HG03159 (cell line): ENCODE data around the gene NOD1.
"Not testable (repeated sequence)": the region's sequence is repeated elsewhere in the genome, so short reads cannot be mapped to it uniquely, and the experiment has no call there.

Experiments used
- ATAC-seq: cut with Tn5 transposase; IDR thresholded peaks from one replicate; pipeline ENCODE4 v1.9.1; 2021; ENCODE audit warnings: mild to moderate bottlenecking, moderate library complexity; ENCODE audit not compliant: unreplicated experiment

NOD1 gene, protein sequence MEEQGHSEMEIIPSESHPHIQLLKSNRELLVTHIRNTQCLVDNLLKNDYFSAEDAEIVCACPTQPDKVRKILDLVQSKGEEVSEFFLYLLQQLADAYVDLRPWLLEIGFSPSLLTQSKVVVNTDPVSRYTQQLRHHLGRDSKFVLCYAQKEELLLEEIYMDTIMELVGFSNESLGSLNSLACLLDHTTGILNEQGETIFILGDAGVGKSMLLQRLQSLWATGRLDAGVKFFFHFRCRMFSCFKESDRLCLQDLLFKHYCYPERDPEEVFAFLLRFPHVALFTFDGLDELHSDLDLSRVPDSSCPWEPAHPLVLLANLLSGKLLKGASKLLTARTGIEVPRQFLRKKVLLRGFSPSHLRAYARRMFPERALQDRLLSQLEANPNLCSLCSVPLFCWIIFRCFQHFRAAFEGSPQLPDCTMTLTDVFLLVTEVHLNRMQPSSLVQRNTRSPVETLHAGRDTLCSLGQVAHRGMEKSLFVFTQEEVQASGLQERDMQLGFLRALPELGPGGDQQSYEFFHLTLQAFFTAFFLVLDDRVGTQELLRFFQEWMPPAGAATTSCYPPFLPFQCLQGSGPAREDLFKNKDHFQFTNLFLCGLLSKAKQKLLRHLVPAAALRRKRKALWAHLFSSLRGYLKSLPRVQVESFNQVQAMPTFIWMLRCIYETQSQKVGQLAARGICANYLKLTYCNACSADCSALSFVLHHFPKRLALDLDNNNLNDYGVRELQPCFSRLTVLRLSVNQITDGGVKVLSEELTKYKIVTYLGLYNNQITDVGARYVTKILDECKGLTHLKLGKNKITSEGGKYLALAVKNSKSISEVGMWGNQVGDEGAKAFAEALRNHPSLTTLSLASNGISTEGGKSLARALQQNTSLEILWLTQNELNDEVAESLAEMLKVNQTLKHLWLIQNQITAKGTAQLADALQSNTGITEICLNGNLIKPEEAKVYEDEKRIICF

DNA sequence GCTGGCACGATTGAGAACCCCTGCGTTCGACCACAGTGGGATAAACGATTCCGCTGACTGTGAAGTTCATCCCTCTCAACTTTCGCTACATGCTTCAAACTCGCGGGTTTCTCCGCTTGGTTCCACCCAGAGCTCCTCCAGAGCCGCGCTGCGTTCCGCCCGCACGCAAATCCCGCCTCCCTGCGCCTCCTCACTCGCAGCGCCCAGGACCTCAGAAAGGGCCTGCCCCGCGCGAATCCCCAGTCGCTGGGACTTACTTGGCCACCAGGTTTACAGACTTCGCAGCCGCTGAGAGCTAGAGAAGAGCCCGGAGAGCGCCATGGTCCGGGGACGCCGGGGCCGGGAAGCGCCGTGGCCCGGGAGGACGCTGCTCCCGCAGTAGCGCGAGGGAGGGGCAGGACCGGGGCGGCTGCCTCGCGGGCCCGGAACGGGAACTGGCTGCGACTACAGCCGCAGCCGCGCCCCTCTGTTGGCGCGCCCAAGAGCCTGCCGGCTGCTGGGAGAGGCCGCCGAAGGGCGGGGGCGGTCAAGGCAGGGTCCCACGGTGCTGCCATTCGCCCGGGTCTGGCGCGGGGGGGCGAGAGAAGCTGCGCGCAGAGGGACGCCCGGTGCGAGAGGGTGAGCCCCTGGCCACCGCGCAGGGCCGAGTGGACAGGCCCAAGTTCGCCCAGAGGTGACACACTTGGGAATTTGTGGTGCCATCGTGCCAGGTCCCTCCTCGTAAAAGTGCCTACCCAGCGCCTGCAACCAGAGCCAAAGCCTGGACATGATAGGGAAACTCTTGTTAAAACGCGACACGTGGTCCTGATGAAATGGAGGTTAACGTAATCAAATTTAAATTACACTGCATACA lies at the start of gene NOD1:
TSS of gene NOD1 (minus strand) at position 436 of the 853 bp plus-strand sequence. CDS start 21,863 bp downstream, outside the sequence.
- peak; percentile 84 for ATAC-seq

DNA sequence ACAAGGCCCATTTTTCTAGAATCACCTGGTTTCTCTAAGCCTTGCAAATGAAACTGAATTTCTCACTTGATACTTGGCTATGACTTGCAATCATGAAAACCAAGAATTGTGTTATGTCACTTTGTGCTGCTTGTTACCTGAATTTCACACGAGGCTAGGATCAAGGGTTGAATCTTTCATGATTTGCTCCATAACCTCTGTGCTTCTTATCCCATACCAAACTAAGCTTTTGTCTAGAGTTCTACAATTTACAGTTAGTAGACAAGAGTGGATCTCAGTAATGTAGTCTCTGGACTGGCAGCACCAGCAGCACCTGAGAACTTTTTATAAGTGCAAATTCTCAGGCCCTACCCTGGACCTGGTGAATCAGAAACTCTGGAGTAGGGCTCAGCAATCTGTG lies 48.7 kb upstream of the NOD1 start:
- ATAC-seq: not testable (repeated sequence)

DNA sequence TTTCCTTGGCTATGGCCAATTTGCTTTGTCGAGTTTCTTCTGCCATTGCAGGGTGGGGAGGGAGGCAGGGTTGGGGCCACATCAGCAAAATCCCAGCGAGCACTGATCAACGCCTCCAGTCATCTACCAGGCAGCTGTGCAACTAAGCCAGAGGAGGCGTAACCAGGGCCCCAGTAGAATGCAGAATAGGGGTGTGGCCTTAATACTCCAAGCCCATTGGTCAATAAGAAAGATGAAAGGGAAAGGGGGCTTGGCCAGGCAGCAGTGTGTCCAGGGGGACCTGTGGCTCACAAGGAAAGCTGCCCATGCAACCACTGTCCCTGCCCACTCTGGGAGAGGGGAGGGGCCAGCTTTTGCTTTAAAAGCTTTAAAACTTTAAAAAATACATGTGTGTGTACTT lies 47.6 kb upstream of the NOD1 start:
- ATAC-seq: no peak

DNA sequence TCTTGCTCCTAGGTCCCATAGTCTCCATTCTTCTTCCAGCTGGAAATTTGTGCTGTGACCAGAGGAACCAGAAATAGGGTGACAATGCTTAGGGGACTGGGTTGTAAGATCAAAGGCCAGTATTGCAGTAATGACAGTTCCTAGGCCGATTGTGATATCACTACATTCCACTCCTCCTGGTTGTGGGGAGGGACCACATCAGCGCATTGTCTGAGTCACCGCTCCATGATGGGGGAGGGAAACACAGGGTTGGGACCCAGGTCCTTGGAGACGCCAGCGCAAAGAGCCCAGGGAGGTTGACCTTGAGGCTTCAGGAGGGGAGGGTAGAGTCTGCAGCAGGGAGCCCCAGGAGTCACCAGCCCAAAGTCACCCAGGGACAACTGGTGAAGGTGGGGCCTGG lies 46.8 kb upstream of the NOD1 start:
- no peak for ATAC-seq

DNA sequence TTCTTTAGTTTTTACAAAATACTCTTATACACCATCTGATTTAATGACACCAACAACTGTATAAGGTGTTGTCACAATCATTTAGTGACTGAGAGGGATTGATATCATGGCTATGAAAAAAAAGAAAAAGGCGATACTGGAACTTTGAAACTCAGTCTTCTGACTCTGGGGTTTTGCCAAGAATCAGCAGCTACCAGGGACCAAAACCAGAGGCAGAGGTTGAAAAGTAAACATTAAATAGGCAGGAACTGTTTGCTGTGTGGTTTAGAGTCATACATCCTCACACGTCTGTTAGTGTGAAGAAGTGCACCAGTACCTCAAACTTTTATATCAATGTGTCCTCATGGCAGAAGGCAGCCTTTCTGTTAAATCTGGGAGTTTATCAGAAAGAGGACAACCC lies 46.0 kb upstream of the NOD1 start:
- ATAC-seq: no peak

DNA sequence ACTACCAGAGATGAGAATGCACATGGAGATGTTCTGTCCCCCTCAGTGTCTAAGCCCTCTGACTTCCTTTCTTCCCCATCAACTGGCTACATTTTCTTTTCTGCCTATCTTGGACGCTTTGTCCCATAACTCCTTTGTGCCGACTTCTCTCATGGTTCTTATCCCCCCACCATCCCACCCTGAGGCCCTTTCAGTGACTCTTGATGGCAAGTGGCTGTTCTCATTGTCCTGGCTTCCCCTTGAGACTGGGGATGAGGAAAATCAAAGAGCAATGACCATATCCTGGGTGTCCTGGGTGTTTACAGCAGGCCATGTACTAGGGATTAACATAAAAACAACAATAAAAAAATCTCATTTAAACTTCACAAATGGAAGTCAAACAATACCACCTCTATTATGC lies 44.9 kb upstream of the NOD1 start:
- no peak for ATAC-seq

DNA sequence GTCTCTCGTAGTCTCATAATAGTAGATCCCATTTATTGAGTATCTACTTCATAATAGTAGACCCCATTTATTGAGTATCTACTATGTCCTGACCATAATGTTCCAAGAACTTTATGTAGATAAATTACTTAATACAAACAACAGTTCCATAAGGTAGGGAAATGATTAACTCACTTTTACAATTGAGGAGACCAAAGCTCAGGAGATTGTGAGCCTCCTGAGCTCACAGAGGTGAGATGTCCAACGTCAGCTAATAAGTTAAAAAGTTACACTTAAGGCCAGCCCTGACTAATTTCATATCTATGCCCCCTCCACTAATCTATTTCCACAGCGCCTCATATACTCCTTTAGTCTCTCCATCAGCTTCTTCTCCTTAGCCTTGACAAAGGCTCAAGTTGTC lies 43.6 kb upstream of the NOD1 start:
- ATAC-seq: no peak

DNA sequence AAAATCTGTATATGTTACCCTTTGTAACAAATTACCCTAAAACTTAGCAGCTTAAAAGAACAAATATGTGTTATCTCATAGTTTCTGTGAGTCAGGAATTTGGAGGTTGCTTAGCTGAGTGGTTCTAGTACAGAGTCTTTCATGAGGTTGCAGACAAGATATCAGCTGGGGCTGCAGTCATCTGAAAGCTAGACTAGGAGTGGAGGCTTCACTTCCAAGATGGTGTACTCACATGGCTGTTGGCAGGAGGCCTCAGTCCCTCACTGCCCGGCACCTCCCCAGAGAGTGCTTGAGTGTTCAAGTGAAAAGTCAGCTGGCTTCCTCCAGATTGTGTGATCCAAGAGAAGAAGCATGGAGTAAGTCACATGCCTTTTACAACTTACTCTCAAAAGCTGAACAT lies 42.9 kb upstream of the NOD1 start:
- no peak for ATAC-seq

DNA sequence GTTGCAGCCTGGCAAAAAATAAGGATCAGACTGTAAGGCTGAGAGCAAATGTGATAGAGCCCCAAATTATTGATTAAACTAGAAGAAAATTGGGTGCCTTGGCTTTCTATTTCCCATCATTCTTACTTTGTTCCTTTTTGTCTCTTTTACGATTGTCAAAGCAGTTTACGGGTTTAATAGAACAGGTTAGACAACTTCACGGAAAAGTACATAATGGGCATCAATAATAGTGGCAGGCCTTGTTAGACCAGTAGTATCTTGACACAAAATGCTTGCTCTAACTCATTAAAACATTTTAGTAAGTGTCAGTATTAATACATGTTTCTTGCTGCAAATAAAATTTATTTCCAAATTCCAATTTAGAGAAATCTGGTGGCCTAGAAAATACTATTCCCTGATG lies 40.5 kb upstream of the NOD1 start:
- no peak for ATAC-seq

DNA sequence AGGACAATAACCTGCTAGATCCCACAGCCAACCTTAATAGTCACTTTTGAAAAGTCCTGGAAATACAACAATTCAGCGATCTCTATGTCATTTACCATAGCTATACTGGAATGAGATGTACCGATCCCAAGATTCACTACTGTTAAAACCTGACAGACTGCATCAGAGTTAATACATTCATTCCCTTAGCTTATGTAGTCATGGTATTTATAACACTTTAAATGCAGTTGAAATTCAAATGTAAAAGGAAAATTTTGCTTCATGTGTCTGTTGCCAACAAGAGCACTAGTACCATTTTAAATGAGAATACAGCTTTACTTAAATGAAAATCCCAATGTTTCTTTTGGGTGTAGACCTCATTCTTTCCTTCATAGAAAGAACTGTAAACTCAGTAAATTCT lies 37.2 kb upstream of the NOD1 start:
- no peak for ATAC-seq

DNA sequence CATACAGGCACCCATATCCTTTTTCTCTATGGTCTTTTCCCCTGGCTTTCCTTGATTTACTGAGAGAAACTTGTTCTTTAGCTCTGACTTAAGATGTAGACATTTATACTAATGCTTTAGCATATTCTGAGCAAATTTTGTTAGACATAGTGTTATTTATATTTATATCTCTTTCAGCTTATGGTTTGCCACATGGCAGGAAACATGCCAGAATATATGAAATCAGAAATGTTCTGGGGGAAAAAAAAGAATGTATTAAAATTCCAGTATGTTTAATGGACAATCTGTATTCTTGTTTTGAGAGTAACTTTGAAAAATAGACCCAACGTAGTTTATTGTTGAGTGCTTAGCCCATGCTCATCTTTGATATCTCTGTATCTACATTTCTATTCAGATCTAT lies 36.2 kb upstream of the NOD1 start:
- no peak for ATAC-seq

DNA sequence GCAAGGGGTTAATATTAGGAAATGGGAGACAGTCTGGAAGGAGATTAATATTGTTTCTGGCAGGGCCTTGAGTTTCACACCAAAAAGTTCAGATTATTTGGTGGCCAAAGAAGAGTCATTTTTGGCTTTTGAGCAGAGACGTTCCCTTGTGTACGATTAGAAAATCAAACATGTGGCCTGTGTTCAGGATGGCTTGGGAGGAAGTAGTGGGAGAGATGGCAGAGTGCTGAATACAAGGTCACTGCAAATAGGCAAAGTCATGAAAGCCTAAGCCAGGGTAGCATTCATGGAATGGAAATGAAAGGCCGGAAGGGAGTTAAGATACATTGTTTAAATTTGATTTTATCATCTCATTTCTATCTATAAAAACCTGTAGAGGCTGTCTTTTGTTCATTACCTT lies 35.6 kb upstream of the NOD1 start:
- no peak for ATAC-seq

DNA sequence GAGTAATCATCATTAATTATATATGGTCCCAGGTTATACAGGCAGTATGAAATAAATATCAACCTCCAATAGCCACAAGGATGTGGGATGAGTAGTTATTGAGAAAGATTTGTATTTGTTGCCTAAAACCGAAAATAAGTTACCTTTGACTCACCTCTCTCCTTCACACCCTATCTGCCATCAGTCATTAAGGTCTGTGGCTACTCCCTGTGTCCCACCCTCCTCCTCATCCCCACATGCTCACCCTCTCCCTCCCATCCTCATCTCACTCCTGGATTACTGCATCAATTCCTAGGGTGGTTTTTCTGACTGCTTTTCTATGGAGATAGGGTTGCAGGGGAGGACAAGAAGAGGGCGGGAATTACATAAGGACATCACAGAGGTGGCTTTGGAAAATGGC lies 35.2 kb upstream of the NOD1 start:
- ATAC-seq: no peak

DNA sequence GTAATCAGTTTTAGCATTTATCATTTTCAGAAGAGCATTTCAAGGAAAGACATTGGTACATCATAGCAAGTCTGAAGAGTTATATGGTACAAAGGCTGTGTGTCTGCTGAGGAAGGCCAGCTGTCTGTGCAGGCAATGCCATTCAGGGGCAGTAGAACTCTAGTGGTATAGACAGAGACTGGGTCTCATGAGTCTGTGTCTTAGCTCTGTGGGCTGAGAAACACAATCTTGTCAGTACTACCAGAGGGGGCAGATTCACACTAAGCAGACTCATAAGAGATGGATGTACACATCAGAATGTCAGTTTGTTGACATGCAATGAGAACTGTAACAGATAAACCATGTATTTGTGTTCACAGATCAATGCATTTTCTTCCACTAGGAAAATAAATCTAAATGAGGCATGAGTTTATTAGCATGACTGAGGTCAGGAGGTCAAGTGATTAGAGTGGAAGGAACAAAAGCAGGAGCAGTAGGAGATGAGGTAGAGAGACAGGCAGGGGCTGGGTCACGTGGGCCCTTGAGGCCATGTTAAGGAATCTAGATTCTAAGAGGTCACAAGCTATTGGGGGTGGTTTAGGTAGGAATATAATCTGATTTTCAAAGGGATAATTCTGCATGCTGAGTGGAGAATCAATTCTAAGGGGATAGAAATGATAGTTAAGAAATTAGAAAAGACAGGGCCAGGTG lies 33.5 kb upstream of the NOD1 start:
- no peak for ATAC-seq

DNA sequence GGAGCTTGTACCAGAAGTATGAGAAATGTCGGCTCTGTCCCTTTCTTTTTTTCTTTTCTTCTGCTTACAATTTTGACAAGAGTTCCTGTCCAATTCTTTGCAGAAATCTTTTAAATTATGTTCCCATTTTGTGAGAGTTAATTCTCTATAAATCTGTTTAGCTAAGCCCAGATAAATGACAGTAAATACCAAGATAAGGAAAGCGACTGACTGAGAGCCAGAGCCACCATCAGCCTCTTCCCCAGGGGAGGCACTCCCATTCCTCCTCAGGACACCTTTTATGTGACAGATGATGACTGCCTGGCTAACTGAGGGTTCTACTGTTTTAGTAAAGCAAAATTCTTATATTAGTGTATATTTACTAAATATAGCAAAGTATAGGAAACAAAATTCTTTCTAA lies 32.9 kb upstream of the NOD1 start:
- no peak for ATAC-seq

DNA sequence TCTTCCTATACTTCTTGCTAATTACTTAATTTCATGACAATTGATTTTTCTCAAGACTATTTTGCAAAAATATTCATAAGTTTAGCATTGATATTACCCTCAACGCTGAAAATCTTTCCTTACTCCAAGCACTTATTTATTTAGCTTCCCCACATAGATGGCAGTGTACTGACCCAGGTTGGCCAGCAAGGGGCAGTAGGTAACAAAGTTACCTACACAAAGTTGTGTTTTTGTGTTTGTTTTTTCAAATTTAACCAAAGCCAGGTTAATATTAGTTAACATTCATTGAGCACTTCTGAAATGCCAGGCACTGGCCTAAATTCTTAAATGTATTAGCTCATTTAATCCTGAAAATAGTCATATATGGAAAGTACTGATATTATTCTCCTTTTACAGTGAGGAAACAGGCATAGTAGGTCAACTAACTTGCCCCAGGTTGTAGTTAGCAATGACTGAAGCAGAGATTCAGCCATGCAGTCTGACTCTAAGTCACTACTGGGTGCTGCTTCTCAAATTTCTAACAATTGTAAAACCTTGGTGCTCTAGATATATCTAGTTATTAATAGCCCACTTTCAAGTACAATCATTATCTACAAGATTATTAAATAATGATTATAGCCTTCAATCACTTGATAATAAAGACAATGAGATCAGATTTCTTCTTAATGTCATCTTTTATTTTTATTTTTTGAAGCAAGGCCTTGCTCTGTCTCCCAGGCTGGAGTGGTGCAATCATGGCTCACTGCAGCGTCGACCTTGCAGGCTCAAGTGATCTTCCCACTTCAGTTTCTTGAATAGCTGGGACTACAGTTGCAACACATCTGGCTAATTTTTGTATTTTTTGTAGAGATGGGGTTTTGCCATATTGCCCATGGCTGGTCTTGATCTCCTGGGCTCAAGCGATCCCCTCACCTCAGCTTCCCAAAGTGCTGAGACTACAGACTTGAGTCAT lies 31.8 kb upstream of the NOD1 start:
- ATAC-seq: no peak

DNA sequence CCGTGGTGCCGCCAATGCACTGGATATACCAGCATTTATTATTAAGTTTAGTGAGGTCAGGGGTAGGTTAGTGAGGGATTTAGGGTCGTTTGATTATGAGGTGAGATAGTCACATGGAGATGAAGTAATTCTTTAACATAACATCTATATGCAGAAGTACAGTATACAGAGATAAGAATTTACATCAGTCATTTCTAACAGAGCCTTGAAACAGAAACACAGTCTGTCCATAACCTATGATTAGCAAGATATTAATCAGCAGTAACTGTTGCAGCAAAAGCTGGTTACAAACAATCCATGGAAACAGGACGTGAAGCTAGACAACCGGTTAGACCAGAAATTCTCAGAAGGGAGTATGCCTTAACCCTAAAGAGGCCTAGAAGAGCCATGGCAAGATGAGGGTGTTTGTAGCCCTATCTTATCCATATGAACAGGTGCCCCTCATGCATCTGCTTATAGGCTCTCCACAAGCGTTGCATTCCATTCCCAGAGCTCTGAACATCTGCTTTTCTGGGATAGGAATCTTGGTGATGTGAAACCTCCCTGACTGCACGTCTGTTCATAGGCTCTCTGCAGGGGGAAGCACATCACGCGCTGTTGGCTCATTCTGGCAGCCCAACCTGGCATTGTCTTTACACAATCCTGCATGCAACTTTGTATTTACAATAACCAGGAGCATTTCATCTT lies 30.7 kb upstream of the NOD1 start:
- not testable (repeated sequence) for ATAC-seq

DNA sequence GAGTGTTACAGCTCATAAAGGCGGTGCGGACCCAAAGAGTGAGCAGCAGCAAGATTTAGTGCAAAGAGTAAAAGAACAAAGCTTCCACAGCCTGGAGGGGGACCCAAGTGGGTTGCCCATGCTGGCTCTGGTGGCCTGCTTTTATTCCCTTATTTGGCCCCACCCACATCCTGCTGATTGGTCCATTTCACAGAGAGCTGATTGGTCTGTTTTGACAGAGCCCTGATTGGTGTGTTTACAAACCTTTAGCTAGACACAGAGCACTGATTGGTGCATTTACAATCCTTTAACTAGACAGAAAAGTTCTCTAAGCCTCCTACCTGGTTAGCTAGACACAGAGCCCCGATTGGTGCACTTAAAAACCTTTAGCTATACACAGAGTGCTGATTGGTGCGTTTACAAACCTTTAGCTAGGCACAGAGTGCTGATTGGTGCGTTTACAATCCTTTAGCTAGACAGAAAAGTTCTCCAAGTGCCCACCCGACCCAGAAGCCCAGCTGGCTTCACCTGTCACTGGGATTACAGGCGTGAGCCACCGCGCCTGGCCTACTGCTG lies 28.8 kb upstream of the NOD1 start:
- not testable (repeated sequence) for ATAC-seq
